ENCODE results near the gene ATP5ME.

GRCh38 chr4:630656-631055, 43.4 kb downstream of the ATP5ME start:
- TF ChIP-seq, protein P1, sequence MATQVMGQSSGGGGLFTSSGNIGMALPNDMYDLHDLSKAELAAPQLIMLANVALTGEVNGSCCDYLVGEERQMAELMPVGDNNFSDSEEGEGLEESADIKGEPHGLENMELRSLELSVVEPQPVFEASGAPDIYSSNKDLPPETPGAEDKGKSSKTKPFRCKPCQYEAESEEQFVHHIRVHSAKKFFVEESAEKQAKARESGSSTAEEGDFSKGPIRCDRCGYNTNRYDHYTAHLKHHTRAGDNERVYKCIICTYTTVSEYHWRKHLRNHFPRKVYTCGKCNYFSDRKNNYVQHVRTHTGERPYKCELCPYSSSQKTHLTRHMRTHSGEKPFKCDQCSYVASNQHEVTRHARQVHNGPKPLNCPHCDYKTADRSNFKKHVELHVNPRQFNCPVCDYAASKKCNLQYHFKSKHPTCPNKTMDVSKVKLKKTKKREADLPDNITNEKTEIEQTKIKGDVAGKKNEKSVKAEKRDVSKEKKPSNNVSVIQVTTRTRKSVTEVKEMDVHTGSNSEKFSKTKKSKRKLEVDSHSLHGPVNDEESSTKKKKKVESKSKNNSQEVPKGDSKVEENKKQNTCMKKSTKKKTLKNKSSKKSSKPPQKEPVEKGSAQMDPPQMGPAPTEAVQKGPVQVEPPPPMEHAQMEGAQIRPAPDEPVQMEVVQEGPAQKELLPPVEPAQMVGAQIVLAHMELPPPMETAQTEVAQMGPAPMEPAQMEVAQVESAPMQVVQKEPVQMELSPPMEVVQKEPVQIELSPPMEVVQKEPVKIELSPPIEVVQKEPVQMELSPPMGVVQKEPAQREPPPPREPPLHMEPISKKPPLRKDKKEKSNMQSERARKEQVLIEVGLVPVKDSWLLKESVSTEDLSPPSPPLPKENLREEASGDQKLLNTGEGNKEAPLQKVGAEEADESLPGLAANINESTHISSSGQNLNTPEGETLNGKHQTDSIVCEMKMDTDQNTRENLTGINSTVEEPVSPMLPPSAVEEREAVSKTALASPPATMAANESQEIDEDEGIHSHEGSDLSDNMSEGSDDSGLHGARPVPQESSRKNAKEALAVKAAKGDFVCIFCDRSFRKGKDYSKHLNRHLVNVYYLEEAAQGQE (IDR thresholded peaks at IDR 0.05; ENCODE audit: low read depth) = no peak
- TF ChIP-seq POLR2A (IDR thresholded peaks at IDR 0.05; ENCODE audit: borderline replicate concordance, extremely low read depth, insufficient read depth, insufficient read length) (no peak), EZH2phosphoT487 (IDR thresholded peaks at IDR 0.05; ENCODE audit: borderline replicate concordance) (no peak), CTCF (IDR thresholded peaks at IDR 0.05 in 2 of 3, conservative IDR thresholded peaks at IDR 0.05 in 1 of 3; ENCODE audit: borderline replicate concordance in 1 of 3, insufficient read depth in 1 of 3, low read depth in 2 of 3, low read length in 2 of 3) (no peak), RAD21 (IDR thresholded peaks at IDR 0.05; ENCODE audit: low read depth) (no peak), MAX (IDR thresholded peaks at IDR 0.05) (no peak), EZH2 (IDR thresholded peaks at IDR 0.05) (no peak), SRF (IDR thresholded peaks at IDR 0.05; ENCODE audit: low read depth) (no peak), SIN3A (IDR thresholded peaks at IDR 0.05; ENCODE audit: low read depth) (no peak), YY1 (IDR thresholded peaks at IDR 0.05; ENCODE audit: extremely low read depth, insufficient replicate concordance, low read depth, low read length) (no peak), EGR1 (IDR thresholded peaks at IDR 0.05; ENCODE audit: low read depth) (no peak), ZNF274 (IDR thresholded peaks at IDR 0.05; ENCODE audit: low read depth, low read length) (no peak), ZBTB33 (IDR thresholded peaks at IDR 0.05; ENCODE audit: extremely low read depth, insufficient replicate concordance, low read length) (no peak)
